ENCODE measurements around the gene GPR158.

The GPR158 gene

GRCh38 chr10:25498645-25499044, 323.8 kb downstream of the GPR158 start:
- no peak for DNase-seq (ENCODE audit: low read depth in 2 of 2)

GRCh38 chr10:25501912-25502311, 327.1 kb downstream of the GPR158 start:
- DNase-seq (ENCODE audit: low read depth in 2 of 2) = no peak

GRCh38 chr10:25502453-25502852, 327.7 kb downstream of the GPR158 start:
- no peak for DNase-seq (ENCODE audit: low read depth in 2 of 2)

- no peak for DNase-seq (ENCODE audit: low read depth in 2 of 2)
These were observed 329.5 kb downstream of the GPR158 start for GRCh38 chr10:25504306-25504705.

GRCh38 chr10:25504838-25505237, 330.0 kb downstream of the GPR158 start:
- no peak for DNase-seq (ENCODE audit: low read depth in 2 of 2)

GRCh38 chr10:25505466-25505865, 330.7 kb downstream of the GPR158 start:
- no peak for DNase-seq (ENCODE audit: low read depth in 2 of 2)

GRCh38 chr10:25506821-25507335, 332.1 kb downstream of the GPR158 start:
- no peak for DNase-seq (ENCODE audit: low read depth in 2 of 2)

- no peak for DNase-seq (ENCODE audit: low read depth in 2 of 2)
These were observed 333.5 kb downstream of the GPR158 start for GRCh38 chr10:25508112-25508815.

GRCh38 chr10:25509151-25509550, 334.4 kb downstream of the GPR158 start:
- no peak for DNase-seq (ENCODE audit: low read depth in 2 of 2)

GRCh38 chr10:25522294-25522693, 347.5 kb downstream of the GPR158 start:
- no peak for DNase-seq (ENCODE audit: low read depth in 2 of 2)

GRCh38 chr10:25522946-25523608, 348.3 kb downstream of the GPR158 start:
- DNase-seq (ENCODE audit: low read depth in 2 of 2) = no peak

- no peak for DNase-seq (ENCODE audit: low read depth in 2 of 2)
These were observed 355.5 kb downstream of the GPR158 start for GRCh38 chr10:25530306-25530705.

GRCh38 chr10:25531457-25532061, 356.8 kb downstream of the GPR158 start:
- no peak for DNase-seq (ENCODE audit: low read depth in 2 of 2)

GRCh38 chr10:25532213-25532612, 357.4 kb downstream of the GPR158 start:
- DNase-seq (ENCODE audit: low read depth in 2 of 2) = no peak

- no peak for DNase-seq (ENCODE audit: low read depth in 2 of 2)
These were observed 361.2 kb downstream of the GPR158 start for GRCh38 chr10:25536027-25536426.

- no peak for DNase-seq (ENCODE audit: low read depth in 2 of 2)
These were observed 372.6 kb downstream of the GPR158 start for GRCh38 chr10:25547382-25547781.

- peak; percentile 2 to 3 for DNase-seq (ENCODE audit: low read depth in 2 of 2)
These were observed 377.6 kb downstream of the GPR158 start for GRCh38 chr10:25552283-25552919.

- DNase-seq (ENCODE audit: low read depth in 2 of 2) = no peak
These were observed 381.1 kb downstream of the GPR158 start for GRCh38 chr10:25555865-25556264.

GRCh38 chr10:25556457-25556856, 381.7 kb downstream of the GPR158 start:
- peak; percentile 12 to 24 for DNase-seq (ENCODE audit: low read depth in 2 of 2)

GRCh38 chr10:25557136-25557535, 382.3 kb downstream of the GPR158 start:
- DNase-seq (ENCODE audit: low read depth in 2 of 2) = no peak

GRCh38 chr10:25561758-25562157, 387.0 kb downstream of the GPR158 start:
- no peak for DNase-seq (ENCODE audit: low read depth in 2 of 2)

GRCh38 chr10:25562547-25562946, 387.7 kb downstream of the GPR158 start:
- DNase-seq (ENCODE audit: low read depth in 2 of 2) = no peak
